ENCODE data around the gene C17orf114.

DNA sequence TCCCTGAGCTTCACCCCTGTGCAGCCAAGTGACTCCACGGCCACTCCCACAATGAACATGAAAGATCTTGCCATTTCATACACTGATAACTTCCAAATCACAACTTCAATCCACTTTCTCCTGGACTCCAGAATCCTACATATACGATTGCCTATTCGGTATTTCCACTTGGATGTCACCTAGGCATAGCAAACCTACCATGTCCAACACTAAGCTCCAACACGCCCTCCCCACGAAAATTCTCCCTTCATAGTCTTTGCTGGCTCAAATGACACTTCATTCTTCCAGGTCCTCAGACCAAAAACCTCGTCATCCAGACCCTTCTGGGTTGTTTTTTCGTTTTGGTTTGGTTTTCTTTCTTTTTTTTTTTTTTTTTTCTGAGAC, 11.4 kb downstream of the C17orf114 start:
- TF ChIP-seq, protein P1, sequence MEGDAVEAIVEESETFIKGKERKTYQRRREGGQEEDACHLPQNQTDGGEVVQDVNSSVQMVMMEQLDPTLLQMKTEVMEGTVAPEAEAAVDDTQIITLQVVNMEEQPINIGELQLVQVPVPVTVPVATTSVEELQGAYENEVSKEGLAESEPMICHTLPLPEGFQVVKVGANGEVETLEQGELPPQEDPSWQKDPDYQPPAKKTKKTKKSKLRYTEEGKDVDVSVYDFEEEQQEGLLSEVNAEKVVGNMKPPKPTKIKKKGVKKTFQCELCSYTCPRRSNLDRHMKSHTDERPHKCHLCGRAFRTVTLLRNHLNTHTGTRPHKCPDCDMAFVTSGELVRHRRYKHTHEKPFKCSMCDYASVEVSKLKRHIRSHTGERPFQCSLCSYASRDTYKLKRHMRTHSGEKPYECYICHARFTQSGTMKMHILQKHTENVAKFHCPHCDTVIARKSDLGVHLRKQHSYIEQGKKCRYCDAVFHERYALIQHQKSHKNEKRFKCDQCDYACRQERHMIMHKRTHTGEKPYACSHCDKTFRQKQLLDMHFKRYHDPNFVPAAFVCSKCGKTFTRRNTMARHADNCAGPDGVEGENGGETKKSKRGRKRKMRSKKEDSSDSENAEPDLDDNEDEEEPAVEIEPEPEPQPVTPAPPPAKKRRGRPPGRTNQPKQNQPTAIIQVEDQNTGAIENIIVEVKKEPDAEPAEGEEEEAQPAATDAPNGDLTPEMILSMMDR (IDR thresholded peaks at IDR 0.05) = no peak
- TF ChIP-seq POLR2A (IDR thresholded peaks at IDR 0.05) = no peak
- TF ChIP-seq POLR2AphosphoS5 (IDR thresholded peaks at IDR 0.05) = no peak

Data from sigmoid colon (tissue), 4 donors.